HPDE6-E6E7 (cell line): ENCODE results near the gene NSMCE1.
"Not testable (repeated sequence)": the region's sequence is repeated elsewhere in the genome, so short reads cannot be mapped to it uniquely, and the experiment has no call there.

Source experiments
- DNase-seq: peaks from one replicate; pipeline ENCODE4 v3.0.0; 2011; ENCODE audit warnings: missing footprints; ENCODE audit errors: extremely low spot score

The NSMCE1 gene

GRCh38 chr16:27215660-27216059, 52.9 kb downstream of the NSMCE1 start:
- no peak for DNase-seq

GRCh38 chr16:27214084-27214961, 54.2 kb downstream of the NSMCE1 start:
- no peak for DNase-seq

GRCh38 chr16:27211026-27211425, 57.5 kb downstream of the NSMCE1 start:
- no peak for DNase-seq

- DNase-seq: no peak
Measured at GRCh38 chr16:27210174-27210573, 58.4 kb downstream of the NSMCE1 start.

GRCh38 chr16:27209591-27209990, 59.0 kb downstream of the NSMCE1 start:
- DNase-seq: no peak

- DNase-seq: no peak
Measured at GRCh38 chr16:27208796-27209195, 59.8 kb downstream of the NSMCE1 start.

- no peak for DNase-seq
Measured at GRCh38 chr16:27208081-27208680, 60.4 kb downstream of the NSMCE1 start.

- DNase-seq: not testable (repeated sequence)
Measured at GRCh38 chr16:27207121-27207520, 61.5 kb downstream of the NSMCE1 start.

GRCh38 chr16:27205423-27206065, 63.0 kb downstream of the NSMCE1 start:
- DNase-seq: no peak

- DNase-seq: no peak
Measured at GRCh38 chr16:27204312-27204915, 64.2 kb downstream of the NSMCE1 start.

GRCh38 chr16:27203507-27204311, 64.9 kb downstream of the NSMCE1 start, which contains the start of gene KDM8:
Gene KDM8 (plus strand): TSS chr16:27203526. CDS start chr16:27210124, 6,598 bp downstream.
- DNase-seq: peak; percentile 99

GRCh38 chr16:27202923-27203506, 65.6 kb downstream of the NSMCE1 start:
- peak; percentile 83 for DNase-seq

GRCh38 chr16:27200914-27201313, 67.7 kb downstream of the NSMCE1 start:
- not testable (repeated sequence) for DNase-seq

- DNase-seq: no peak
Measured at GRCh38 chr16:27199736-27200135, 68.8 kb downstream of the NSMCE1 start.

- DNase-seq: no peak
Measured at GRCh38 chr16:27199235-27199586, 69.4 kb downstream of the NSMCE1 start.

- no peak for DNase-seq
Measured at GRCh38 chr16:27198451-27199234, 69.9 kb downstream of the NSMCE1 start.

GRCh38 chr16:27197004-27197403, 71.6 kb downstream of the NSMCE1 start:
- no peak for DNase-seq

GRCh38 chr16:27195941-27196595, 72.5 kb downstream of the NSMCE1 start:
- no peak for DNase-seq

- DNase-seq: peak; percentile 69
Measured at GRCh38 chr16:27195076-27195741, 73.4 kb downstream of the NSMCE1 start.
